ENCODE measurements around the gene GSK3B.
"Not testable (repeated sequence)": the region's sequence is repeated elsewhere in the genome, so short reads cannot be mapped to it uniquely, and the experiment has no call there.

GSK3B gene

GRCh38 chr3:120052225-120052624 lies 42.0 kb downstream of the GSK3B start:
- DNase-seq = peak in 1 of 2 donors; percentile 7

DNA sequence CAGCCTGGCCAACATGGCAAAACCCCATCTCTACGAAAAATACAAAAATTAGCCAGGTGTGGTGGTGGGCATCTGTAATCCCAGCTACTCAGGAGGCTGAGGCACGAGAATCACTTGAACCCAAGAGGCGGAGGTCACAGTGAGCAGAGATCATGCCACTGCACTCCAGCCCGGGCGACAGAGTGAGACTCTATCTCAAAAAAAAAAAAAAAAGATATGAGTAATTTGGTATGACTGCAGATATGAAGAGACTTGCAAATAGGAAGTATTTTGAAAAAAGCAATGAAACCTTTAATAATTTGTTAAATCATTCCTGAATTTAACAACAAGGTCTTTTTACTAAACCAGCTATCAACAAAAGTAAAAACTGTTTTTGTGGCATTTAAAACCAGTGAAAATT lies 42.7 kb downstream of the GSK3B start:
- not testable (repeated sequence) for DNase-seq

- DNase-seq = no peak
Observed at GRCh38 chr3:120049881-120050539, 44.2 kb downstream of the GSK3B start.

DNA sequence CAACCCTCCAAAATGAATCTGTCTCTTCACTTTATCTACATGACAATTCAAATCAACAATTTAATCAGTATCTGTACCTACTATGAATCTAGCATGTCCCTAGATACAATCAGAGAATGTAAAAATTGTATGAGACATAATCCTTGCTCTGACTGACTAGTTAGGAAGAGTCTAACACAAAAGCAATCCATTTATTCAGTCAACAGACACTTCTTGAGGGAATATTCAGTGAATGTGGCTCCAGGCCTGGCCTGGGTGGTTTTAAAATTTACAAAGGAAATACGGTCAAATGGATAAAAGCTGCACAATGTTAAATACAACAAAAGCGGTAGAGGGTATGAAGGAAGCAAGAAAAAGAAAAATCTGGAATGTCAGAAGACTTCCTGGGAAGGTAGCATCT lies 45.2 kb downstream of the GSK3B start:
- no peak for DNase-seq

DNA sequence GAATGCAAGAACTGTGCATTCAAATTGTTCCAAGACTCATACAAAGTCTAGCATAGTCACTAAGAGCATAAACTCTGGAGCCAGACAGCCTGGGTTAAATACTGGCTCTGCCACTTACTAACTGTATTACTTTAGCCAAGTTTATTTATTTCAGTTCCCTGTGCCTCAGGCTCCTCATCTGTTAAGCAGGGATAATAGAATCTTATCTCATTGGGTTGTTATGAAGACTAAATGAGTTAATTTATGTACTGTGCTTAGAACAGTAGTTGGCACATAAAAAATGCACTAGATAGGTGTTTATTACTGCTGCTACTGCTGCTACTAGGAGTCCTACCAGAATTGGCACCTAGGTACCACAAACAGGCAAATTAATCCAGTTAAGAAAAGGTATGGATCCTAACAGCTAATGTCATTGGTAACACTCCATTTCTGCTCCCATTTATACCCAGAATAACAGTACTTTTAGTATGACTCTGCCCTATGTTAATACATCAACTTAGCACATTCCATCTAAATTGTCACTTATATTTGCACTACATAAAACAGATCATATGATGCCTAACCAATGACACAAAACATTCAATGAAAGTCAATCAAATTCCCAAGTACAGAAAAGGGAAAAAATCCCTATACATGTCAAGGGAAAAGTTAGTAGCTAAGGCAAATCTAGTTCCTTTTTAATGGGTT lies 45.7 kb downstream of the GSK3B start:
- no peak for DNase-seq

- DNase-seq = no peak
Observed at GRCh38 chr3:120047686-120048085, 46.6 kb downstream of the GSK3B start.

DNA sequence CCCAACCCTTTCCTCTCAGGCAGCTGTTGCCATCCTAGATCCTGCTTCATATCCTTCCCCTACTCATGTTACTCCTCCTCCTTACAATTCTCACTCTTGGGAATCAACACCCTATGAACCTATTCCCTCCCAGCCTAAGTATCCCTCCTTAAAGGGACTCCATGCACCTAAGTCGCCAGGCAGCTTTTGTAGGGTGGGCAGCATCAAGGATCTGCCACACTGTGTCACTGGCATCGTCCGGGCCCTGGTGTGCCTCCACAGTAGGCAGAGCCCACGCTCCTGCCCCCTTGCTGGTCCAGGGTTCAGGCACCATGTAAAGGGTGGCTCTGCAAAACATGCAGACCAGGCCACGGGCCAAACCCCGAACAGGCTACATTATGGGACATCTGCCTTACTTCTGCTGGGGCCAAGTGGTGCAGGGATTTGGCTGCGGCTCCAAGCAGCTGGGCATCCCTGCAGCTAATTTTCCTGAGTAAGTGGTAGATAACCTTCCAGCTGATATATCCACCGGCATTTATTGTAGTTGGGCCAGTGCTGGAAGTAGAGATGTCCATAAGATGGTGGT lies 53.4 kb downstream of the GSK3B start:
- no peak for DNase-seq

DNA sequence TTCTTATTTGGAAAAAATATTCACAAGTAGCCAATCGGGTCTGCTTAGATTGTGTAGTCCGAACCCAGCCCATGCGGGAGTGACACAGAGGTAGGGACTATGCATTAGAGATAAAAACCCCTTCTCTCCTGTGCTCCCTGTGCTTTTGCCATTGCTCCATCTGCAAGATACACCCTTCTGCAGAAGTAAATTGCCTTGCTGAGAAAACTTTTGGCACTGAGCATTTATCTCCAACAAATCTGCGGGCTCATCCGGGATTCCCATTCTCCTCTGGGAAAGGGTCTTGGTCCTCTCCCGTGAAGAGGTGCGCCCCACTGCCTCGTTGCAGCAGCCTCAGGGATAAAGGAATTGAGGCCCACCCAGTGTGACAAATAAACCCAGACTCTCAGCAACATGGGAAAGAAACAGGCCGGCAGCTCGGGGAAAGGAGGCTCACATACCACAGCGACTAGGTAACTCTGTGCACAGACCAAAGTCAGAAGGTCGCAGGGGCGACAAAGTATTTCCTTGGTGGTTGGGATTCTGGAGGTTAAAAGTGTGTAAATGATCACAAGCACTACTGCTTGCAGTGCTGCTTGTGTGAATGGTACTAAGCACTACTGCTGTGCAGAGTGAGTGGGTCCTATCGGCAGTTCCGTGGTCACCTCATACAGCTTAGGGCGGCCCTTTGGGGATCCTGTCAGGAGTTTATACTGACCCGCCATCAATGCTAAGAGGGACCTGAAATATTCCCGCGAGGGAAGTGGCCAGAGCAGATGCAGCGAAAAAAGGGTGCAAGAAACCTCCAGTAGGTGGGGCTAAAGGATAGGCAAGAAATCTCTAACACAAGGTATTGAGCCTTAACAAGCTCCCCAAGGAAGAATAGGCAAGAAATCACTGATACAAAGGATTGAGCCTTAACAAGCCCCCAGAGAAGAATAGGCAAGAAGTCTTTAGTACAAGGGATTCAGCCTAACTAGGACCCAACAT lies 54.3 kb downstream of the GSK3B start:
- no peak for DNase-seq

GRCh38 chr3:120033596-120033995 lies 60.7 kb downstream of the GSK3B start:
- DNase-seq = peak in 1 of 2 donors; percentile 14

- DNase-seq = no peak
Observed at GRCh38 chr3:120031561-120031960, 62.7 kb downstream of the GSK3B start.

- DNase-seq = no peak
Observed at GRCh38 chr3:120029749-120030148, 64.5 kb downstream of the GSK3B start.

GRCh38 chr3:120028271-120029047 lies 65.8 kb downstream of the GSK3B start:
- no peak for DNase-seq

GRCh38 chr3:120027226-120027625 lies 67.0 kb downstream of the GSK3B start:
- DNase-seq = no peak

- no peak for DNase-seq
Observed at GRCh38 chr3:120025520-120025919, 68.7 kb downstream of the GSK3B start.

- DNase-seq = no peak
Observed at GRCh38 chr3:120024103-120024502, 70.1 kb downstream of the GSK3B start.

DNA sequence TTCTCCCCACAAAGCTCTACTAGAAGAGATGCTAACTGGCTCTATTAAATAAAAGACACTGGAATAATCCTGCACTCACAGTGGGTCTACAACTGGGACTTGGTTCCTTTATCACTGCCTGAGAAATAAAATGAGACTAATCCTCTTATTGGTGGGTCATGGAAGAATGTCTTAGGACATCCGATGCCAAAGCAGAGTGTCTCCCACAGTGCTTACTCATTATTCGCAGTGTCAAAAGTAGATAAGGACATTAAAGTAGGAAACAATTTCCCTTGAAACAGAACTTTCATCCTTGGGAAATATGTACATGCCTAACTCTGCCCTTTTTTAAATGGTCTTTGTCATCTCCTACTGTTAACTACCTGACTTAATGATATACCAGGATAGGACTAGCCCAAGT lies 71.5 kb downstream of the GSK3B start:
- no peak for DNase-seq

GRCh38 chr3:120021523-120021922 lies 72.7 kb downstream of the GSK3B start:
- DNase-seq = no peak

- no peak for DNase-seq
Observed at GRCh38 chr3:120018299-120018698, 75.9 kb downstream of the GSK3B start.

DNA sequence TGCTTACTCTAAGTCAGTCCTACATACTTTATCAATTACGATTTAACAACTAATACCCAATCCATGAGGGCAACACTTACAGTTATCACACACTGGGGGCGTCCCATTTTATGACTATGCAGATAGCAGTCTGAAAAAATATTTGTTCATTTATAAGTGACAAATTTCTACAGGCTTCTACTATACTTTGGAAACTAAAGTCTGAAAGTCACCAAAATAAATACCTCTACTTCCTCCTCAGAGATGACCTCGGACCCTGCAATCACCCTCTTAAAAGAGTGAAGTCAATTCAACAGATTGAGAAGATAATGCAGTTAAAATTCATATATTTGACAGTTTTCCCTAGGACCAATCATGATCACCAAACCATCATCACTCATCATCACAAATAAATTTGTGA lies 76.6 kb downstream of the GSK3B start:
- DNase-seq = no peak

- no peak for DNase-seq
Observed at GRCh38 chr3:120013481-120013880, 80.8 kb downstream of the GSK3B start.

- DNase-seq = not testable (repeated sequence)
Observed at GRCh38 chr3:120005741-120006140, 88.5 kb downstream of the GSK3B start.

DNA sequence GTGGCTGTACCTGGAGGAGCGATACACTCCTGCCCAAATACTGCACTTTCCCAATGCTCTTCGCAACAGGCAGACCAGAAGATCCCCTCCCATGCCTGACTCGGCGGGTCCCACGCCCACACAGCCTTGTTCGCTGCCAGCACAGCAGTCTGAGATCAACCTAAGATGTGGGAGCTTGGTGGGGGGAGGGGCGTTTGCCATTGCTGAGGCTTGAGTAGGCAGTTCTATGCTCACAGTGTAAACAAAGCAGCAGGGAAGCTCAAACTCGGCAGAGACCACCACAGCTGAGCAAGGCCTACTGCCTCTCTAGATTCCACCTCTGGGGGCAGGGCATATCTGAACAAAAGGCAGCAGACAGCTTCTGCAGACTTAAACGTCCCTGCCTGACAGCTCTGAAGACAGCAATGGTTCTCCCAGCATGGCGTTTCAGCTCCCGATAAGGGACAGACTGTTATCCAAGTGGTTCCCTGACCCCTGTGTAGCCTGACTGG lies 90.2 kb downstream of the GSK3B start:
- not testable (repeated sequence) for DNase-seq
